Neural cell (in vitro differentiated cells): ENCODE data around the gene BNC1.

Experiments
- CTCF ChIP-seq: fragments of 450-650 bp; IDR thresholded peaks from 2 replicates; pipeline ENCODE4 v1.5.1; 2014; ENCODE audit warnings: antibody characterized with exemption, mild to moderate bottlenecking, moderate library complexity; ENCODE audit not compliant: poor library complexity, severe bottlenecking
- SMC3 ChIP-seq: fragments of 450-650 bp; conservative IDR thresholded peaks from 2 replicates; pipeline ENCODE4 v1.6.1; 2014; ENCODE audit warnings: antibody characterized with exemption, mild to moderate bottlenecking, moderate library complexity; ENCODE audit not compliant: poor library complexity

DNA sequence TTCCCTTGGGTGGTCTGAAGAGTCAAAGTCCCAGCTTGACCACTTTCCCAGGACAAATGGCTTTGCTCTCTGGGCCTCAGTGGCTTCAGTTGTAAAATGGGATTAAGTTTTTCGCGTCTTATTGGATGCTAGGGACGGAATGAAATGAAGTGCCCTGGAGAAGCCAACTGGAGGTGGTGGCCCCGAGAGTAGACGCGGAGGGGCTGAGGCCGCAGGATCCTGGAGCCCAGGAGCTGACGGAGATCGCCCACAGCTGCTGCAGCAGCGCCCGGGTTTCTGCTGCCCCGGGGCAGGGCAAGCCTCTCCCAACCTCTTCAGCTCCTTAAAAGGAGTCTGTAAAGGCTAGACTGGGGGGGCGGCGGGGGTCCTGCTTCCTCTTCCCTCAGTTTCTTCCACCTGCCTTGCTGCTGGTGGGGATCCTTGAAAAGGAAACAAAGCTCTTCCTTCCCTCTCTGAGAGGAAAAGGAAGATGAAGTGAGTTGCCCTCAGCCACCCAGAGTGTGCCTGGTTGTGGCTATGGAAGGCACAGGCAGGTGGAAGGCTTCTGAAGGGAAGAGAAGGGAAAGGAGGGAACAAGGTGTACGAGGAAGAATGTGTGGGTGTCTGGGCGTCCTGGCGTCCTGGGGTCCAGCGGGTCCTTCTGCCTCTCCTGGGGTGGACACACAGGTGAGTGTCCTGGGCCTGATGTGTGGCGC, 967 bp upstream of the BNC1 start:
- no peak for TF ChIP-seq CTCF
- TF ChIP-seq SMC3: no peak
